ENCODE results near the gene SOCS6. TPM values are rescaled to one million over a fixed set of nuclear protein-coding genes. Genes with fewer than 3 reads are reported as not detected.

SOCS6 gene
- total and polyA plus RNA-seq, 2 donors (not counting 1 experiment from before 2014, with no cell fraction given) = 0.25 to 0.99 TPM

- Mint-ChIP-seq H3K27me3 (peaks cover 7% of the 10 kb centered on the region), H3K4me1 (no peaks in the 10 kb centered on the region), H3K27ac (no peak overlapping the region), H3K9me3 (ENCODE audit: insufficient read depth) (no peaks in the 10 kb centered on the region), H3K4me3 (no peak overlapping the region)
- DNase-seq (no peak), ATAC-seq (ENCODE audit: low read depth) (no peak)
- intact Hi-C loops (cut with micrococcal nuclease) = no loop called here
- no peaks in the 10 kb centered on the region for H4K20me1 ChIP-seq (ENCODE audit: control insufficient read depth, insufficient read depth, low read length, poor library complexity, severe bottlenecking)
- no peaks in the 10 kb centered on the region for H3K9me3 ChIP-seq (ENCODE audit: control extremely low read depth in 1 of 3, control insufficient read depth in 2 of 3, insufficient read depth in 1 of 3, low read length in 2 of 3)
- no peak overlapping the region for H3K9ac ChIP-seq (ENCODE audit: low read length)
- 100% methylated on average over 1 of the region's 3 CpGs for WGBS (ENCODE audit: insufficient coverage)
- H3K79me2 ChIP-seq (ENCODE audit: control insufficient read depth, insufficient read depth, low read length) = no peaks in the 10 kb centered on the region
- ChIA-PET POLR2A (no interaction called here), CTCF (no interaction called here)
- H3K4me1 ChIP-seq (ENCODE audit: control insufficient read depth in 2 of 2, insufficient read depth in 2 of 2, low read length in 2 of 2) = no peaks in the 10 kb centered on the region
- H2AFZ ChIP-seq (ENCODE audit: insufficient read depth, low read depth, low read length, poor library complexity, severe bottlenecking) = no peak overlapping the region
- no peak overlapping the region for H3K4me3 ChIP-seq (ENCODE audit: control extremely low read depth in 1 of 5, extremely low read depth in 1 of 5, insufficient read depth in 1 of 5, low read depth in 2 of 5, low read length in 4 of 5)
- no peak overlapping the region for H3K4me2 ChIP-seq (replicated peaks; ENCODE audit: low read depth, low read length, poor library complexity, severe bottlenecking)
- H3K27ac ChIP-seq (ENCODE audit: low read length in 2 of 2) = no peak overlapping the region
- H3K36me3 ChIP-seq (replicated peaks in 1 of 2; ENCODE audit: control extremely low read depth in 1 of 2, control insufficient read depth in 1 of 2, extremely low read depth in 1 of 2, insufficient read depth in 2 of 2, low read length in 1 of 2) = no peaks in the 10 kb centered on the region
- H3K27me3 ChIP-seq (replicated peaks in 1 of 4; ENCODE audit: control extremely low read depth in 1 of 4, control insufficient read depth in 3 of 4, insufficient read depth in 4 of 4, low read length in 3 of 4) = peaks cover 0 to 2% (median 0%) of the 10 kb centered on the region in 4 experiments
- no peak for TF ChIP-seq CTCF (IDR thresholded peaks at IDR 0.05)
Measured at GRCh38 chr18:70263336-70263735, 25.5 kb upstream of the SOCS6 start.

GRCh38 chr18:70271742-70272141 lies 17.1 kb upstream of the SOCS6 start:
- 80% methylated on average over 1 of the region's 3 CpGs for WGBS (ENCODE audit: insufficient coverage)

More at GRCh38 chr18:70271742-70272141, 17.1 kb upstream of the SOCS6 start:
- no peak for DNase-seq
- Histone ChIP-seq H3K36me3 (replicated peaks in 1 of 2; ENCODE audit: control extremely low read depth in 1 of 2, control insufficient read depth in 1 of 2, extremely low read depth in 1 of 2, insufficient read depth in 2 of 2, low read length in 1 of 2) (no peaks in the 10 kb centered on the region), H4K20me1 (ENCODE audit: control insufficient read depth, insufficient read depth, low read length, poor library complexity, severe bottlenecking) (no peaks in the 10 kb centered on the region), H3K27me3 (replicated peaks in 1 of 4; ENCODE audit: control extremely low read depth in 1 of 4, control insufficient read depth in 3 of 4, insufficient read depth in 4 of 4, low read length in 3 of 4) (peaks cover 0 to 2% (median 0%) of the 10 kb centered on the region in 4 experiments), H3K4me2 (replicated peaks; ENCODE audit: low read depth, low read length, poor library complexity, severe bottlenecking) (no peak overlapping the region), H3K4me3 (ENCODE audit: control extremely low read depth in 1 of 5, extremely low read depth in 1 of 5, insufficient read depth in 1 of 5, low read depth in 2 of 5, low read length in 4 of 5) (no peak overlapping the region), H2AFZ (ENCODE audit: insufficient read depth, low read depth, low read length, poor library complexity, severe bottlenecking) (no peak overlapping the region), H3K79me2 (ENCODE audit: control insufficient read depth, insufficient read depth, low read length) (no peaks in the 10 kb centered on the region), H3K9ac (ENCODE audit: low read length) (no peak overlapping the region), H3K4me1 (ENCODE audit: control insufficient read depth in 2 of 2, insufficient read depth in 2 of 2, low read length in 2 of 2) (no peaks in the 10 kb centered on the region), H3K27ac (ENCODE audit: low read length in 2 of 2) (no peak overlapping the region), H3K9me3 (ENCODE audit: control extremely low read depth in 1 of 3, control insufficient read depth in 2 of 3, insufficient read depth in 1 of 3, low read length in 2 of 3) (peaks cover 0 to 7% (median 3%) of the 10 kb centered on the region in 3 donors)
- no peak for TF ChIP-seq EZH2 (IDR thresholded peaks at IDR 0.05; ENCODE audit: borderline replicate concordance, insufficient read depth, low read depth, low read length, poor library complexity, severe bottlenecking)
- TF ChIP-seq CTCF (IDR thresholded peaks at IDR 0.05) = no peak
- peaks cover 4% of the 10 kb centered on the region for H3K27me3 Mint-ChIP-seq
- no peaks in the 10 kb centered on the region for H3K4me1 Mint-ChIP-seq
- POLR2A ChIA-PET = no interaction called here
- intact Hi-C loops (cut with micrococcal nuclease) = no loop called here
- peaks cover 9% of the 10 kb centered on the region for H3K9me3 Mint-ChIP-seq (ENCODE audit: insufficient read depth)
- no peak overlapping the region for H3K4me3 Mint-ChIP-seq
- H3K27ac Mint-ChIP-seq = no peak overlapping the region
- CTCF ChIA-PET = no interaction called here
- ATAC-seq (ENCODE audit: low read depth) = no peak

Measured in B cell (primary cell).